ENCODE results near the gene NHERF1.

NHERF1 gene

GRCh38 chr17:74733365-74734122 is 14.9 kb upstream of the NHERF1 start:
- no peak for DNase-seq

DNA sequence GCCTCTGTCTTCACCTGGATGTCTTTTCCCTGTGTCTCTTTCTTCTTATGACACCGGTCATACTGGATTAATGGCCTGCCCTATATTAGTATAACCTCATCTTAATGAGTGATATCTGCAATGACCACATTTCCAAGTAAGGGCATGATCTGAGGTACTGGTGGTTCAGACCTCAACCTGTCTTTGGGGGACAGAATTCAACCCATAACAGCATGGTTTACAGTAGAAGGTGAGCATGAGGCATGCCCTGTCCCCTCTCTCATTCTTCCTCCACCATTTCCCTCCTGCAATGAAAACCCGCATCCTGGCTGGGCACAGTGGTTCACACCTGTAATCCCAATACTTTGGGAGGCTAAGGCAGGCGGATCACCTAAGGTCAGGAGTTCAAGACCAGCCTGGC is 14.2 kb upstream of the NHERF1 start:
- no peak for DNase-seq

DNA sequence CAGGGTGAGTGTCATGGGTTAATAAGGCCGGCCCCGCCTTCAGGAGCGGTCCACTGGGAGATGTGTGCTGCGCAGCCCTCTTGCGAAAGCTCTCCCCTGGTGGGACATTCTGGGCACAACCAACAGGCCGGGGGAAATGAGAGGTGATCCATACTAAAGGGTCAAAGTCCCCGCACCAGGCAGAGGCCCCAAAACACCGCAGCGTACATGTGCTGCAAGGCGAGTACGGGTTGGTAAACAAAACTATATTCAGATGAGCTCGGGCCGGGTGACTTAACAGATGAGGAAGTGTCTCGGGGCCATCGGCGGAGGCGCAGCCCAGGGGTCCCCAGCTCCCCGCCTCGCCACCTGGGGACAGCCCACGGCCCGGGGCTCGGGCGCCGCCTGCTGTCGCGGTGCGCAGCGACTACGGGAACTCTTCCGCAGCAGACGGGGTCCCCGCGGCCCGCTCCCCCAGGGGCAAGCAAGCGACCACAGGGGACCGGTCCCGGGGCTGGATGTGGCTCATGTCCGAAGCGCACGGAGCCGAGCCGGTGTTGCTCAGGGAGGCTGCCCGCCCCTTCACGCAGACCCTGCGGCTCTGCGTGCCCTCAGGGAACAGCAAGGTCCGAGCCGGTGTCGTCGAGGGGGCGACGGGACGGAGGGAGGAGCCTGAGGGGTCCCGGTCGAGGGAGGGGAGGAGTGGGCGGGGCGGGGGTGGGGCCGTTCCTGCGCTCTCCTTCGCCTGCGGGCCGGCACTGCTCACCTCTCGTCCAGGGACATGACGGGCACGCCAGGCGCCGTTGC is 11.7 kb upstream of the NHERF1 start, which contains the start of gene RAB37:
TSS of gene RAB37 (plus strand) at position 744 of the 786 bp plus-strand sequence. CDS start at position 761, 17 bp downstream.
- DNase-seq: no peak

DNA sequence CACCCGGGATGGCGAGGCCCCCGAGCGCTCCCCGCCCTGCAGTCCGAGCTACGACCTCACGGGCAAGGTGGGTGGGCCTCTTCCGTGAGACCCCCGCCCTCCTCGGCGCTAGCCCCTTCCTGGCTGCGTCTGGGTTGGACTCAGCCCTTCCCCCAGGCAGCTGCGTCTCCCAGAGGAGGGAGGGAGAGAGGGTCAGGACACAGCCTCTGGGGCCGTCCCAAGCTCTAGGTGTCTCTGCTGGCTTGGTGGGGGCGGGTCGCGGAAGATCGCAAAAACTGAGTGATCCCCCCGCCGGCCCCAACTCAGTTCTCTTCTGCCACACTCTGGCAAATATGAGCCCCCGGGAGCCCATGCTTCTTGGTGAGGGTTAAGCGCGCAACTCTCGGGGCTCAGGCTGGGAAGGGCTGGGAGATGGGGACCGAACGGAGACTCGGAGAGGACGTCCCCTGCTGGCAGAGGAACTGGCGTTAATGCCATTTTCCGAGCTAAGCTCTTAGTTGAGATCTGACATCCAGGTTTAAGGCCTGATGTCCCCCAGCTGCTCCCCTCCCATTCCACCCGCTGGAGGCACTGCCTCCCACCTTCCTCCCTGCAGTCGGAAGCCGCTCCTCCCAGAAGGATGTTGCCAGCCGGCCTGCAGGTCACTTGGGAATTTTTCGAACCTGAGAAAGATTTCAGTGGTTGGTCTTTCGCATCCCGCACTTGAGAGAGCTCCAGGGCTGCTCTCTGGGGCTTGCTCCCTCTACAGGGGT is 11.0 kb upstream of the NHERF1 start:
- no peak for DNase-seq

GRCh38 chr17:74738051-74738996 is 10.1 kb upstream of the NHERF1 start:
- DNase-seq: no peak

DNA sequence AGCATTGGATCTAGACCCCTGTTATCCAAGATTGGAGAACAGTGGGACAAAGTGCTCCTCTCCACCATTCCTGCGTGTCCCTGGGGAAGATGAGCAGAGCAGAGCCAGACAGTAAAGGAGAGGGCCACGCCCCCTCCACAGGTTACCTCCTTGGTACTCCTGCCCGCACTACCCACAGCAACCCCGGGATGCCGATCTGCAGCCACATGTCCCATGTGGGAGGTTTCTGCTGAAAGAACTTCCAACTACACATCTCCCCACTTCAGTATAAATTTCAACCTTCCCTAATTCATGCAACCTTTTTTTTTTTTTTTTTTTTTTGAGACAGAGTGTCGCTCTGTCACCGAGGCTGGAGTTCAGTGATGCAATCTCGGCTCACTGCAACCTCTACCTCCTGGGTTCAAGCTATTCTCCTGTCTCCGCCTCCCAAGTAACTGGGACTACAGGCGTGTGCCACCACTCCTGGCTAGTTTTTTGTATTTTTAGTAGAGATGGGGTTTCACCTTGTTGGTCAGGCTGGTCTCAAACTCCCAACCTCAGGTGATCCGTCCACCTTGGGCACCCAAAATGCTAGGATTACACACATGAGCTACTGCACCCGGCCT is 9.1 kb upstream of the NHERF1 start:
- DNase-seq: no peak

- DNase-seq: no peak
These were observed 8.3 kb upstream of the NHERF1 start for GRCh38 chr17:74740173-74740572.

GRCh38 chr17:74740641-74741387 is 7.6 kb upstream of the NHERF1 start:
- DNase-seq: no peak

- no peak for DNase-seq
These were observed 6.3 kb upstream of the NHERF1 start for GRCh38 chr17:74742153-74742515.

DNA sequence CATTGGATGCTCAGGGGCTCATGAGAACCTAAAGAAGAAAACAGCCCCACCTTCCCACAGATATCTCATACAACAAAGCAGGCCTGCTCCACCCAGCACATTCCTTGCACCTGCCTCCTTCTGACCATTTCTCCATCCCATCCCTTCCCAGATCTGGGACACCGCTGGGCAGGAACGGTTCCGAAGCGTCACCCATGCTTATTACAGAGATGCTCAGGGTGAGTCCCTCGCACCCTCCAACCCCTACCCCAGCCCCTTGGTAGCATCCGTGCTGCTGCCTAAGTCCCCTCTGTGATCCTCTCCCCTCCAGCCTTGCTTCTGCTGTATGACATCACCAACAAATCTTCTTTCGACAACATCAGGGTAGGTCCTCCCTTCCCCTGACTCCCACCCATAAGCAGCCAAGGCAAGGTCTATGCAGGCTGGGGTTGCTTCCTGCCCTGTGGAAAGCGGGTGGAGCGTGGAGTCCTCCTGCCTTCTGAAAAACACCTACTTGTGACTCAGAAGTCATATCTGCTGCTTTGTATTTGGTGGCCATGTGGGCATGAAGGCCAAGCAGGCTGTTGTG is 5.4 kb upstream of the NHERF1 start:
- no peak for DNase-seq

DNA sequence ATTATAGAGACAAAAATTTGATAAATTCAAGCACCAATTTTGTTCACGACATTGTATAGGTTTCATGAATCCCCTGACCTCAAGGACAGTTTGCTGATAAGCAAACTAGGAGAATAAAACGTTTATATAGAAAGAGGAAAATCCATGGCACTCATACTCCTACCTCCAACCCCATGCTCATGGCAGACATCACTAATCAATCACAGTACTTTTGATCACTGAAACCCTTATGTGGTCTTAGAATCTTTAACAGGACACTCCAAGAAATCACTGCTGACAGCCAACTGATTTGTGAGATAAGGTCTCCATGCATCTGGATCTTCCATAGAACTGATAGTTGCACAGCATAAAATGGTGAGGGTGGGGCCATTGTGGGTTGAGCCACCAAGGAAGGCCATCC is 4.7 kb upstream of the NHERF1 start:
- no peak for DNase-seq

DNA sequence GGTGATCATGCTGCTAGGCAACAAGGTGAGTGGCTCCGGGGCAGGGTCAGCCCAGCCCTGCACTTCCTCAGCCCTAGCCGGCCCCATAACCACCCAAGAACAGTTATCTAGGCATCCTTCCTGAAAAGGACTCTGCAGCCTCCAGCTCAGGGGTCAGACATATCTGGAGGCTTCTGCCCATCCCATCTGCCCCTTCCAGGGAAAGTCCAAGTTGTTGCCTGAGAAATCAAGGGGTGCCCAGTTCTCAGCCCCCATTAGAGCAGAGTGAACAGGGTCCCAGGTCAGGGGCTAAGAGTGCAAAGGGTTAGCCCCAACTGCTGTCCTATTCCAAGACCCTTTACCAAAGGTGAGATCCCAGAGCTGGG is 4.1 kb upstream of the NHERF1 start:
- DNase-seq: no peak

DNA sequence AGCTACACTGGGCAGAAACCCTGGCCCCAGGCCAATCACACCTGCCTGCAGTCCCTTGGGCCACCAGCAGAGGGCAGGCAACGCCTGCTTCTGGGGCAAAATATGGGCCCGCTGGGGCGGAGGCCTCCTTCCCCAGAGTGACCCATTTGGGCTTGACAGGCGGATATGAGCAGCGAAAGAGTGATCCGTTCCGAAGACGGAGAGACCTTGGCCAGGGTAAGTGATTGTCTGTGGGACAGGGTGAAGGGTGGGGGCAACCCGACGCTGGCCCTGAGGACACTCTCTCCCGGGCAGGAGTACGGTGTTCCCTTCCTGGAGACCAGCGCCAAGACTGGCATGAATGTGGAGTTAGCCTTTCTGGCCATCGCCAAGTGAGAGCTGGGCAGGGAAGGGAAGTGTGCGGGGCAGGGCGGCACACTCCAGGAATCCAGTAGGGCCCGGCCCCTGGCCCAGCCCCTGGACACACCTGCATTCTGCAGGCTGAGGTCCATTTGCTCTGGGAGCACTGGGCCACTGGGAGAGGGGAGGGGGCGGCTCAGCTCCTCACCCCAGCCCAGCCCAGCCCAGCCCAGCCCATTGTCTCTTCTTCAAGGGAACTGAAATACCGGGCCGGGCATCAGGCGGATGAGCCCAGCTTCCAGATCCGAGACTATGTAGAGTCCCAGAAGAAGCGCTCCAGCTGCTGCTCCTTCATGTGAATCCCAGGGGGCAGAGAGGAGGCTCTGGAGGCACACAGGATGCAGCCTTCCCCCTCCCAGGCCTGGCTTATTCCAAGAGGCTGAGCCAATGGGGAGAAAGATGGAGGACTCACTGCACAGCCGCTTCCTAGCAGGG is 3.5 kb upstream of the NHERF1 start:
- DNase-seq: no peak

DNA sequence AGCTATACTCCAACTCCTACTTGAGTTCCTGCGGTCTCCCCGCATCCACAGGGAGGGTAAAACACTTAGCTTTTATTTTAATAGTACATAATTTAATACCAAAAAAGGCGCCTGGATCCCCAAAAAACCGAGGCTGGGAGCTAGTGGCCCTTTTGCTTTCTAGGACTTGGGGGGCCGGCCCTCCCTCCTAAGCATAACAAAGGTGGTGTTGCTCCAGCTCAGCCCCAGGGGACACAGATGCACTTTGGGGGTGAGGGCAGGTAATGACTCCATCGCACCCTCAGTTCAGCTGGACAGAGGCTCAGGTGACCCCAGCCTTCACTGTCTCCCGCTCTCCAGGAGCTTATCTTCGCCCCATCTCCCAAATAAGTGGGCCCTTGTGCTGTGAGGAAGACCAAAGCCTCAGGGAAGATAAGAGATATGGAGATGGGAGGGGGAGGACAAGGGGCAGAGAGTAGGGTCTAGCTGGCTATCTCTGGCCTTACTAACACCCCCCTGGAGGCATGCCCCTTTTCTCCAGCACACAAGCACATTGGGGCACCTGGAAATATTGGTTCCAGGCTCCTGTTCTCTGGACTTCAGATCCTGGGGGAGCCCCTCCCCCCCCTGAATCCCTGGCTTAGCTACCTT is 2.8 kb upstream of the NHERF1 start:
- DNase-seq: no peak

- no peak for DNase-seq
These were observed 2.1 kb upstream of the NHERF1 start for GRCh38 chr17:74746376-74746775.

DNA sequence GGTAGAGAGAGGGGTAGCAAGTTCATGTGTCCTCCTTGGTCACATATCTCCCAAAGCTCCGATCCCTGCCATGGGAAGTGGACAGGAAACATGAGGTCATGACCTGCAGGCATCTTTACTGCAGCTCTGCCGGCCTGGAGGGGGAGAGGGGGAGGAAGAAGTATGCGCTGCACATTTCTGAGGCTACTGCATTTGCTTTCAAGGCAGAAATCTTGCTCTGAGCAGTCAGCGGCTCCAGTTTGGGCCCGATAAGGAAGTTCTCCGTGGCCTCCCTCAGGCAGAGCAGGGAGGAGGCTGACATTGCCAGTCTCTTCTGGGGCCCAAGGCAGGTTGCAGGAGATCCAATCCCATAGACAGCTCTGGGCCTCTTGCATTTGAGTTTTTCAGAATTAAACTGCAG is 1.5 kb upstream of the NHERF1 start:
- DNase-seq: no peak

GRCh38 chr17:74748279-74748528 is 224 bp upstream of the NHERF1 start:
- no peak for DNase-seq

DNA sequence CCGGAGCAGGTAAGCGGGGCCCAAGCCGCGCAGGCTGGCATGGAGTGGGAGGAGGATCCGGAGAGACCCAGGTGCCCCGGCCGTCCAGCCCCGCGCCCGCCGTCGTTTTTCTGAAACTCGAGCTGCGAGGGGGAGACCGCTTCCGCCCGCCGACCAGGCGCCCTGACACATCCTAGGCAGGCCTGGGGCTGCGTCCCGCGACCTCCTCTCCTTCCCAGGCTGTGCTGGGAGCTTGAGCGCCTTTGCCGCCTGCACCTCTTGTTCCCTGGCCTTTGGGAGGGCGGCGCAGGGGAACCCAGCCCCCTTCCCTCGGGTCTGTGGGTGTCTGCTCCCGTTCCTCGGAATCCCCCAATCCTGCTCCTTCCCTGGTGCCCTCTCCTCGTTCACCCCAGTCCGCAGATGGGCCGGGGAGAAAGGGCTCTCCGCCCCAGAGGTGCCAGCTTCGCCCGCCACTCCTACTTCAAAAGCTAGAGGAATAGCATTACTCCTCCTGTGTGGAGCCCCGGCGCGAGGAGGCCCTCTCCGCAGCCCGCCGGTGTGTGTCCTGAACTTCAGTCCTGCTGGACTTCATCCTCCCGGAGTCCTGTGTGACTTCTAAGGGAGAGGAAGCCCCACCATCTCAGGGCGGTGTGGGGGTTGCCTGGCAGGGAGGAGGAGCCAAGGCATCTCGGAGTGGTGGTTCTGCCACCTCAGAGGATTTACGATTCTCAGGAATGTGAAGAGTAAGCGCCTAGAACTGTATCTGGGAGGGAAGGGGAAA is 1.0 kb downstream of the NHERF1 start:
- no peak for DNase-seq

- DNase-seq: no peak
These were observed 1.6 kb downstream of the NHERF1 start for GRCh38 chr17:74750039-74750326.

All from DMS79 (cell line).